Measurements from ENCODE around the gene CCDC186. TPM values are rescaled to one million over a fixed set of nuclear protein-coding genes. Genes with fewer than 3 reads are reported as not detected.
"Not testable (repeated sequence)": the region's sequence is repeated elsewhere in the genome, so short reads cannot be mapped to it uniquely, and the experiment has no call there.

CCDC186 gene
- total RNA-seq, 2 experiments from 2014 or later, result 23.1 to 25.7 TPM

DNA sequence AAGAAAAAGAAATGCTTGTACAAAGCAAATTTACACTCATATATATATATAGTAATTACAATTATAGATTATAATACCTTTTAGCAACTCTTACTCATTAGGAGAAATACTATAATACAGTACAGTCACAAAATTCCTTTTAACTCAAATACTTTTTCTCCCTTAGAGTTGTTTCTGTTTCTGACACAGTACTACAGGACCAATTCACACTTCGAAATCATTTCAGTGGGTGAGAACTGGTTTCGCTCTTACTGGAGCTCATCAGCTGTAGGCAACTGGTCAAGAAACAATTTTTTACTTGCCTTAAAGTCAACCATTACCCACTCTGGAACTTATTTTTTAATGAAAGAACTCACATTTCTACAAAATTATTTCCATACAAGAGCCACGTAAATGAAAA is 6.0 kb downstream of the CCDC186 start:
- Mint-ChIP-seq H3K27me3 (no peaks in the 10 kb centered on the region), H3K36me3 (peaks cover 38% of the 10 kb centered on the region), H3K27ac (no peak overlapping the region), H3K4me1 (peaks cover 23% of the 10 kb centered on the region), H3K4me3 (no peak overlapping the region), H3K9me3 (peaks cover 5% of the 10 kb centered on the region)
- no peak for DNase-seq
- ATAC-seq (ENCODE audit: low read depth), result no peak
- POLR2A ChIA-PET, result interaction anchor here (0.7 kb wide), 1 partner anchor 452 kb away, joined by 5 read pairs; no protein-coding TSS in a partner anchor

DNA sequence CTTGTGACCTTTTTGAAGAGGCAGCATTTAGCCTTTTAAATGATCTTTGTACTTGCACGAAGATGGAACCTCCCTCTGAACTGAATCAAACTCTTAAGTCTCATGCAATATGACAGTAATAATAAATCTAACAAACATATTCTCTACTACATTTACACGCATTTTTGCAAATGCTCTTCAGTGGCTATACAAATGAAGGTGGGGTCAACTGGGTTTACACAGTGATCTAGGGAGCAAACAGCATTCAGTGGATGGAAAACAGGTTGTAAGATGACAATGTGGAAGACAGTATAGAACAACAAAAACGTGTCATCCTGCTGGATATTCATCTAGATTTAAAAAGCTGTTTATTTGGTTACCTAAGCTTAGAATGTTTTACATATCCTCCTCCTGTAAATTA is 7.5 kb downstream of the CCDC186 start:
- Mint-ChIP-seq H3K4me3 (no peak overlapping the region), H3K4me1 (peaks cover 15% of the 10 kb centered on the region)
- POLR2A ChIA-PET, result interaction anchor here (0.7 kb wide), 1 partner anchor 138 kb away, joined by 4 read pairs; no protein-coding TSS in a partner anchor

DNA sequence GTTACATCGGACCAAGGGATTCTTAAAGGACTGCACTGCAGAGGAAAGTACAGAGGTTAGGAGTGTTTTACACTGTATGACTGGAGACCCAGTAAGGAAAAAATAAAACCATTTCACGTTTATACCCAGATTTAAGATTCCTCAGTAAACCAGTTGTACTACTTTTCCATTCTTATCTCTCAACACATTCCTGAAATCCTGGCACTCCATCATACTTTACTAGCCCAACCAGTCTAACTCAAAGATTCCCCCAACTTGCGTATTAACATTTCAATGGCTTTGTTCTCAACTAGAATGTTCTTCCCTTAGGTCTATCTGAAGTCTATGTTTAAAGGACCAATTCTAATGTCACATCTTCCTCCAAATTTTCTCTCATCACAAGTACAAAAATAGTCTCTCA is 8.0 kb downstream of the CCDC186 start:
- POLR2A ChIA-PET, result interaction anchor here (0.7 kb wide), 1 partner anchor 138 kb away, joined by 4 read pairs; no protein-coding TSS in a partner anchor
- no peak overlapping the region for H3K4me3 Mint-ChIP-seq
- peaks cover 15% of the 10 kb centered on the region for H3K4me1 Mint-ChIP-seq
- peaks cover 50% of the 10 kb centered on the region for H3K36me3 Mint-ChIP-seq
- DNase-seq (no peak), ATAC-seq (ENCODE audit: low read depth) (no peak)
- no peak overlapping the region for H3K27ac Mint-ChIP-seq
- peaks cover 5% of the 10 kb centered on the region for H3K9me3 Mint-ChIP-seq
- no peaks in the 10 kb centered on the region for H3K27me3 Mint-ChIP-seq

More for the DNA sequence above, 7.5 kb downstream of the CCDC186 start:
- no peak for ATAC-seq (ENCODE audit: low read depth)
- no peak for DNase-seq
- Mint-ChIP-seq H3K9me3 (peaks cover 5% of the 10 kb centered on the region), H3K27ac (no peak overlapping the region), H3K36me3 (peaks cover 47% of the 10 kb centered on the region), H3K27me3 (no peaks in the 10 kb centered on the region)

DNA sequence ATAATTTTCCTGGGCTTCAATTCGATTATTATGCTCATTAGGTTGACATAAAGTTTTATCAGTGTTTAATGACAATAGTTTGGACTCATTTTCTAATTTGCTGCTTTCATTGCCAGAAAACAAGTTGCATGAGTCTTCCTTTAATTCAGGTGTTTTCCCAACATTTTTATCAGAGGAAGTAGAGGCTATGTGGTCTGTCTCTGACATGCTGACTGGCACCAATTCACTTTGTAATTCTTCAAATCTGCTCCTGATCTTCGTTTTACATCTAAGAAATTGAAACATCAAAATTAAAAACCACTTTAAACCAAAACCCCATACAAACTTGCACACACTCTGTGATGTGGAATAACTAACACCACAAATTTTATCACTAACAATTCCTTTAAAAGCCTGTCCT is 10.9 kb downstream of the CCDC186 start:
- Mint-ChIP-seq H3K27me3 (no peaks in the 10 kb centered on the region), H3K36me3 (peaks cover 35% of the 10 kb centered on the region), H3K4me1 (peaks cover 15% of the 10 kb centered on the region), H3K27ac (no peak overlapping the region), H3K4me3 (no peak overlapping the region), H3K9me3 (no peaks in the 10 kb centered on the region)
- POLR2A ChIA-PET, result no interaction called here
- DNase-seq (no peak), ATAC-seq (ENCODE audit: low read depth) (no peak)

DNA sequence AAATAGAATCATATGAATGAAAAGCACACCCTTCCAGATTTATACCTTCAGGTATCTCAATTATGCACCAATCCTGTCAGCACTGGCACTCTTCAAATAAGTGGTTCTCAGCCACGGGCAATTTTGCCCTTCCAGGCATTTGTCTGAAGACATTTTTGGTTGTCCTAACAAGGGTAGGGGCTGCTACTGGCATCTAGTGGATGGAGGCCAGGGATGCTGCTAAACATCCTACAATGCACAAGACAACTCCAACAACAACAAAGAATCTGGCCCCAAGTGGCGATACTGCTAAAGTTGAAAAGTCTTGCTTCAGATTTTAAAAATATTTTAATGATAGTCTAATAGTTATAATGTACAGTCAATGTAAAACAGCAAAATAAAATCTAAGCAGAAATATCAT is 16.1 kb downstream of the CCDC186 start:
- Mint-ChIP-seq H3K27me3 (no peaks in the 10 kb centered on the region), H3K27ac (no peak overlapping the region)
- POLR2A ChIA-PET, result no interaction called here

GRCh38 chr10:114151892-114152291 is 22.1 kb downstream of the CCDC186 start:
- H3K36me3 Mint-ChIP-seq, result peaks cover 36% of the 10 kb centered on the region

More for the DNA sequence above, 16.1 kb downstream of the CCDC186 start:
- Mint-ChIP-seq H3K9me3 (no peaks in the 10 kb centered on the region), H3K4me3 (no peak overlapping the region), H3K36me3 (peaks cover 29% of the 10 kb centered on the region), H3K4me1 (peaks cover 4% of the 10 kb centered on the region)
- ATAC-seq (ENCODE audit: low read depth) (no peak), DNase-seq (no peak)

DNA sequence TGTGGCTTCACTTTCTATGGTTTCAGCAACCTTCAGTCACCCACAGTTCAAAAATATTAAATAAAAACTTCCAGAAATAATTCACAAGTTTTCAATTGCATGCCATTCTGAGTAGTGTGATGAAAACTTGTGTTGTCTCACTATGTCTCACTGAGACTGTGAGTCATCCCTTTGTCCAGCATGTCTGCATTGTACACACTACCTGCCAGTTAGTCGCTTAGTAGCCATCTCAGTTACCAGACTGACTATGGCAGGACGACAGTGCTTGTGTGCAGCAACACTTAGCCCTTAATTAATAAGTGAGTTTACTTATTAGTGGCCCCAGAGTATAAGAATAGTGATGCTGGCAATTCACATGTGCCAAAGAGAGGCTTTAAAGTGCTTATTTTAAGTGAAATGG is 22.5 kb downstream of the CCDC186 start:
- ATAC-seq (ENCODE audit: low read depth) (no peak), DNase-seq (no peak)
- H3K27me3 Mint-ChIP-seq, result no peaks in the 10 kb centered on the region
- H3K27ac Mint-ChIP-seq, result no peak overlapping the region
- no peaks in the 10 kb centered on the region for H3K9me3 Mint-ChIP-seq
- H3K36me3 Mint-ChIP-seq, result peaks cover 34% of the 10 kb centered on the region
- no peaks in the 10 kb centered on the region for H3K4me1 Mint-ChIP-seq
- POLR2A ChIA-PET, result interaction anchor here (0.5 kb wide), 1 partner anchor 14 kb away, joined by 4 read pairs; no protein-coding TSS in a partner anchor
- no peak overlapping the region for H3K4me3 Mint-ChIP-seq

More at GRCh38 chr10:114151892-114152291, 22.1 kb downstream of the CCDC186 start:
- no peak for ATAC-seq (ENCODE audit: low read depth)
- DNase-seq, result no peak
- POLR2A ChIA-PET, result no interaction called here
- H3K9me3 Mint-ChIP-seq, result no peaks in the 10 kb centered on the region
- no peak overlapping the region for H3K27ac Mint-ChIP-seq
- H3K4me3 Mint-ChIP-seq, result no peak overlapping the region
- no peaks in the 10 kb centered on the region for H3K4me1 Mint-ChIP-seq
- no peaks in the 10 kb centered on the region for H3K27me3 Mint-ChIP-seq

GRCh38 chr10:114149476-114149875 is 24.5 kb downstream of the CCDC186 start:
- DNase-seq; ATAC-seq (ENCODE audit: low read depth); H3K27ac Mint-ChIP-seq; H3K9me3 Mint-ChIP-seq; H3K4me1 Mint-ChIP-seq; POLR2A ChIA-PET; H3K27me3 Mint-ChIP-seq; H3K4me3 Mint-ChIP-seq: not testable (repeated sequence)
- peaks cover 33% of the 10 kb centered on the region for H3K36me3 Mint-ChIP-seq

- no peak overlapping the region for H3K4me3 Mint-ChIP-seq
These were observed 30.8 kb downstream of the CCDC186 start for GRCh38 chr10:114143160-114143559.

DNA sequence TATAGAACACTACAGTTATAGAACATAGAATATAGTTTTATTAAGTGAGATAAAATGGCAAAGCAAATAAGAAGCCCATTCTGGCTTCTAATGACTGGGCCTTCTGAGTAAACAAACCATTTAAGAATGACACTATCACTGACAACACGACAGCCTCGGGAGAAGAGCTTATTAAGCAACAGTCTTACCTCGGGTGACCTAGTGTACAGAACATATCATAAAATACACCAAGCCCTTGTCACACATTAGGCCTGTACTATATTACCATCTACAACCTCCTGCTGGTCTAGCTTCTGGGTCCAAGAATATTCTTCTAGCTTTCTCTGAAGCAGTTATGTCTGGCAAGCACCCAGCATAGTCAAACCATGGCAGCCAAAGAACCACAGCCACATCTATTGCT is 32.0 kb downstream of the CCDC186 start:
- H3K36me3 Mint-ChIP-seq, result peaks cover 16% of the 10 kb centered on the region
- ATAC-seq (ENCODE audit: low read depth) (no peak), DNase-seq (no peak)
- no peaks in the 10 kb centered on the region for H3K27me3 Mint-ChIP-seq
- H3K27ac Mint-ChIP-seq, result no peak overlapping the region
- no peak overlapping the region for H3K4me3 Mint-ChIP-seq
- H3K9me3 Mint-ChIP-seq, result no peaks in the 10 kb centered on the region
- H3K4me1 Mint-ChIP-seq, result no peaks in the 10 kb centered on the region
- POLR2A ChIA-PET, result no interaction called here

More at GRCh38 chr10:114143160-114143559, 30.8 kb downstream of the CCDC186 start:
- no peaks in the 10 kb centered on the region for H3K27me3 Mint-ChIP-seq
- peaks cover 25% of the 10 kb centered on the region for H3K36me3 Mint-ChIP-seq
- no peak for DNase-seq
- POLR2A ChIA-PET, result interaction anchor here (0.7 kb wide), 1 partner anchor 790 kb away, joined by 3 read pairs; no protein-coding TSS in a partner anchor
- H3K4me1 Mint-ChIP-seq, result no peaks in the 10 kb centered on the region
- no peaks in the 10 kb centered on the region for H3K9me3 Mint-ChIP-seq
- no peak for ATAC-seq (ENCODE audit: low read depth)
- H3K27ac Mint-ChIP-seq, result no peak overlapping the region

DNA sequence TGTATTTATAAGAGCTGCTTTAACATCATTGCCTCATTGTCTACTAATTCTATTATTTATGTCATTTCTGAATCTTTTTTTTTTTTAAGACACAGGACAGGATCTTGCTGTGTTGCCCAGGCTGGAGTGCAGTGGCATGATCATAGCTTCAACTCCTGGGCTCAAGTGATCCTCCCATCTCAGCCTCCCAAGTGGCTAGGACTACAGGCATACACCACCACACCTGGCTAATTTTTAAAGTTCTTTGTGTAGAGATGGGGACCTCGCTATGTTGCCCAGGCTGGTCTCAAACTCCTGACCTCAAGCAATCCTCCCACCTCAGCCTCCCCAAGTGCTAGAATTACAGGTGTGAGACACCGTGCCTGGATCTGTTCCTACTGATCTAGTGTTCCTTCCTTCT is 33.2 kb downstream of the CCDC186 start:
- ATAC-seq (ENCODE audit: low read depth); H3K4me1 Mint-ChIP-seq; POLR2A ChIA-PET; H3K9me3 Mint-ChIP-seq; DNase-seq; H3K27me3 Mint-ChIP-seq; H3K27ac Mint-ChIP-seq; H3K4me3 Mint-ChIP-seq: not testable (repeated sequence)
- peaks cover 16% of the 10 kb centered on the region for H3K36me3 Mint-ChIP-seq

DNA sequence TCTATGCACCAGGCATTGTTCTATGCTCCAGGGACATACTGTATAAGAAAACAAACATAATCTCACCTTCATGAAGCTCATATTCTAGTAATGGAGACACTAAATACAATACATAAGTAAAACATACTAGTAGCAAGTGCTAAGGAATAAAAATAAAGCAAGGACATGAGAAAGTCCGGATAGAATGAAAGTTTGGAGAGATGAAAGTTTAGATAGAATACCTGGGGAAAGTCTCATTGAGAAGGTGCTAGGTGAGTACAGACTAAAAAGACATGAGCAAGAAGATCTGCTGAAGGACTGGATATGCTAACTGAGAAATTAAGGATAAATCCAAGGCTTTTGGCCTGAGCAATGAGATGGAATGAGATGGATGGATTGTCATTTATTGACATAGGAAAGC is 34.0 kb downstream of the CCDC186 start:
- no peak overlapping the region for H3K4me3 Mint-ChIP-seq
- no peaks in the 10 kb centered on the region for H3K27me3 Mint-ChIP-seq
- peaks cover 22% of the 10 kb centered on the region for H3K36me3 Mint-ChIP-seq
- POLR2A ChIA-PET, result no interaction called here
- DNase-seq, result no peak
- no peaks in the 10 kb centered on the region for H3K9me3 Mint-ChIP-seq
- no peaks in the 10 kb centered on the region for H3K4me1 Mint-ChIP-seq
- no peak for ATAC-seq (ENCODE audit: low read depth)
- H3K27ac Mint-ChIP-seq, result no peak overlapping the region

DNA sequence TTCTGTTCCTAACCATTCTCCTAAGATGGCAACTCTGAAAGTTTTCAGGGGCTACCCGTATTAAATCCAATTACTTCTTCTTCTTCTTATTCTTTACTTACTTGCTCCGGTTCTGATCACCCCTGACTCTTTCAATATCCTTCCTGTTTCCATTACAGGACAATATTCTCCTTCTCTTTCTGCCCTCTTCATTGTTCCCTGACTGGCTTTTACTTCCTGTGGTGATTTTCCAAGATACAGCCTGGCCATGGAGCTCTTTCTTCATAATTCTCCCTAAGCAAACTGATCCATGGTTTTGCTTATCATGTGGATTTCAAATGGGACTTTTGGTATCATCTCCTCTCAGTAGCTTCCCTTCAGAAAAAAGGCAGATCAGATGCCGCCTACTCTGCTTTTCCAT is 35.4 kb downstream of the CCDC186 start:
- Mint-ChIP-seq H3K4me1 (no peaks in the 10 kb centered on the region), H3K36me3 (peaks cover 24% of the 10 kb centered on the region), H3K27ac (no peak overlapping the region), H3K9me3 (no peaks in the 10 kb centered on the region), H3K27me3 (no peaks in the 10 kb centered on the region), H3K4me3 (no peak overlapping the region)
- POLR2A ChIA-PET, result no interaction called here
- ATAC-seq (ENCODE audit: low read depth), result no peak
- DNase-seq, result no peak

- no peak for ATAC-seq (ENCODE audit: low read depth)
- peaks cover 30% of the 10 kb centered on the region for H3K36me3 Mint-ChIP-seq
- no peaks in the 10 kb centered on the region for H3K27me3 Mint-ChIP-seq
- peaks cover 2% of the 10 kb centered on the region for H3K4me1 Mint-ChIP-seq
- no peak overlapping the region for H3K4me3 Mint-ChIP-seq
- H3K9me3 Mint-ChIP-seq, result no peaks in the 10 kb centered on the region
- DNase-seq, result no peak
- POLR2A ChIA-PET, result no interaction called here
- no peak overlapping the region for H3K27ac Mint-ChIP-seq
These were observed 38.5 kb downstream of the CCDC186 start for GRCh38 chr10:114135476-114135875.

DNA sequence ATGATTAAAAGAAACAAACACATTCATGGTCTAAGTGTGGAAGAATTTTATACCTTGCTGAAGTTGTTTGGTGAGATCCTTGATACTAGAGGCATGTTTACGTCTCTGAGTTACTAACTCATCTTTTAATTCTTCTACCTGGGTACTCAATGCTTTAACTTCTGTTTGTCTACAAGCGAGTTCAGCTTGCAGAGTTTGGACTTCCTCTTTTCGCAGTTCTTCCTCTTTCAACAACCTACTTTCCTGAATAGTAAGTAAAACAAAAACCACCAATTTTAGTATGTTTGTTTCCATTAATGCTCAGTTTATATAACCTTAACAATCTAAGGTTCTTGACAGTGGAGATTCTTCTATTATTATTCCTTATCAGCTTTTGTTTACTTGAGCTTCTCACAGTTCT is 42.9 kb downstream of the CCDC186 start:
- H3K4me3 Mint-ChIP-seq, result no peak overlapping the region
- ATAC-seq (ENCODE audit: low read depth), result no peak
- H3K27ac Mint-ChIP-seq, result no peak overlapping the region
- POLR2A ChIA-PET, result no interaction called here
- H3K9me3 Mint-ChIP-seq, result no peaks in the 10 kb centered on the region
- no peak for DNase-seq
- H3K4me1 Mint-ChIP-seq, result peaks cover 7% of the 10 kb centered on the region
- H3K27me3 Mint-ChIP-seq, result no peaks in the 10 kb centered on the region
- peaks cover 37% of the 10 kb centered on the region for H3K36me3 Mint-ChIP-seq

Measured in activated naive CD8-positive, alpha-beta T cell treated with anti-CD3 and anti-CD28 coated beads, Interleukin-2, amount 10 ng/mL, durations not matched to agents 7 days and 5 days (primary cell).